TTC549 (cell line): ENCODE measurements around the gene GOLGA6L25.
"Not testable (repeated sequence)": the region's sequence is repeated elsewhere in the genome, so short reads cannot be mapped to it uniquely, and the experiment has no call there.

ENCODE experiments used
- FAIRE-seq: peaks from 2 replicates; lab custom pipeline; 2012; peaks lifted over from hg19 to GRCh38; lab: Jason Lieb, UNC

GOLGA6L25 gene, protein sequence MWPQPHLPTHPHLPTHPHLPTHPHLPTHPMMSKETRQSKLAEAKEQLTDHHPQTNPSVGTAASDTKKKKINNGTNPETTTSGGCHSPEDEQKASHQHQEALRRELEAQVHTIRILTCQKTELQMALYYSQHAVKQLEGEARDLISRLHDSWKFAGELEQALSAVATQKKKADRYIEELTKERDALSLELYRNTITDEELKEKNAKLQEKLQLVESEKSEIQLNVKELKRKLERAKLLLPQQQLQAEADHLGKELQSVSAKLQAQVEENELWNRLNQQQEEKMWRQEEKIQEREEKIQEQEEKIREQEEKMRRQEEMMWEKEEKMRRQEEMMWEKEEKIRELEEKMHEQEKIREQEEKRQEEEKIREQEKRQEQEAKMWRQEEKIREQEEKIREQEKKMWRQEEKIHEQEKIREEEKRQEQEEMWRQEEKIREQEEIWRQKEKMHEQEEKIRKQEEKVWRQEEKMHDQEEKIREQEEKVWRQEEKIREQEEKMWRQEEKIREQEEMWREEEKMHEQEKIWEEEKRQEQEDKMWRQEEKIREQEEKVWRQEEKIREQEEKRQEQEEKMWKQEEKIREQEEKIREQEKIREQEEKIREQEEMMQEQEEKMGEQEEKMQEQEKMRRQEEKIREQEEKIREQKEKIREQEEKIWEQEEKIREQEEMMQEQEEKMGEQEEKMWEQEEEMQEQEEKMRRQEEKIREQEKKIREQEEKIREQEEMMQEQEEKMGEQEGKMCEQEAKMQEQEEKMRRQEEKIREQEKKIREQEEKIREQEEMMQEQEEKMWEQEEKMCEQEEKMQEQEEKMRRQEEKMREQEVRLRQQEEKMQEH

DNA sequence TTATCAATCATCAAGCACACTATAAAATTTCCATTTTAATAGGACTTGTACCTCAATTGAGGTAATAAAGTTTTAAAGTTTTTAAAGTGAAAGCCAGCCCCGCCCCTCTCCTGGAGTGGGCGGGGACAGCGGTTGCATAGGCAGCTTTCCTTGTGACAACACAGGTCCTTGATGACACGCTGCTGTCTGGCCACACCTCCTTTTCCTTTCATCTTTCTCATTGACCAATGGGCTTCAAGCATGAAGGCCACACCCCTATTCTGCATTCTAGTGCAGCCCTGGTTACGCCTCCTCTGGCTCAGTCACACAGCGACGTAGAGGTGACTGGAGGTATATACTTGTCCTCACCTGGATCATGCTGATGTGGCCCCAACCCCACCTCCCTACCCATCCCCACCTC, at the start of gene GOLGA6L25:
Gene GOLGA6L25 (plus strand): TSS at position 301 of the 400 bp plus-strand sequence. CDS start 61 bp downstream, at position 362.
- not testable (repeated sequence) for FAIRE-seq

DNA sequence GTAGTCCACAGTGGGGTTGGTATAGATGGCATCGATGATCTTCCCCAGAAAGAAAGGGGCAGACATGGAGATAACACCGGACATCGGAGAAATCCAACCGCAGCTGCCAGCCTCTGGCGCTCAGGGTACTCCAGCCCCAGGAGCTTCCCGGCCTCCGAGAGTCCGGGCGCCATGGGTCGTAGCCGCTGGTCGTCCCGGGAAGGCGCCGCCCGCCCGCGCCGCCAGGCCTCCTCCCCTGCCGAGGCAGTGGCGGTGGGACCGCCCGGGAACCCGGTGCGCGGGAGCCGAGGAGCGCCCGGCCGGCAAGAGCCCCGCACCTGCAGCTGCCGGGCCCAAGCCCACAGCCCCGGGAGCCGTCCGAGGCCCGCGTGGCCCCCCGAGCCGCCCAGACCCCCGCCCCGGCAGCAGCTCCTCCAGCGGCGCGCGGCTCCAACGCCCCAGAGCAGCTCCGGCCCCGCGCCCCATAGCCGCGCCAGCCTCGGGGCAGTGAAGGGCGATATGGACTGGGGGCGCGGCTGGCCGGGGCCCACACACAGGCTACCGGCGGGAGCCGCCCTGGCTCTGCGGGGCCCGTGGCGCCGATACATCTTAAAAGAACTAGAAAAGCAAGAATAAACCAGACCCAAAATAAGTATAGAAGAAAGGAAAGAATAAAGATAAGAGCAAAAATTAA, 45.0 kb upstream of the GOLGA6L25 start:
- not testable (repeated sequence) for FAIRE-seq

DNA sequence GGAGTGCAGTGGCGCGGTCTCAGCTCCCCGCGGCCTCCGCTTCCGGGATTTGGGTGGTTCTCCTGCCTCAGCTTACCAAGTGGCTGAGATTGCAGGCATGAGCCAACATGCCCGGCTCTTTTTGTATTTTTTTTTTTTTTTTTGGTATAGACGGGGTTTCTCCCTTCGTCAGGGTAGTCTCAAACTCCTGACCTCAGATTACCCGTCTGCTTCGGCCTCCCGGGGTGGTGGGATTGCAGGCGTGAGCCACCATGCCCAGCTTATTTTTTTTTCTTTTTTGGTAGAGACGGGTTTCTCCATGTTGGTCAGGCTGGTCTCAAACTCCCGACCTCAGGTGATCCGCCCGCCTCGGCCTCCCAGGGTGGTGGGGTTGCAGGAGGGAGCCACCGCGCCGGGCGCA, 39.2 kb upstream of the GOLGA6L25 start:
- not testable (repeated sequence) for FAIRE-seq

DNA sequence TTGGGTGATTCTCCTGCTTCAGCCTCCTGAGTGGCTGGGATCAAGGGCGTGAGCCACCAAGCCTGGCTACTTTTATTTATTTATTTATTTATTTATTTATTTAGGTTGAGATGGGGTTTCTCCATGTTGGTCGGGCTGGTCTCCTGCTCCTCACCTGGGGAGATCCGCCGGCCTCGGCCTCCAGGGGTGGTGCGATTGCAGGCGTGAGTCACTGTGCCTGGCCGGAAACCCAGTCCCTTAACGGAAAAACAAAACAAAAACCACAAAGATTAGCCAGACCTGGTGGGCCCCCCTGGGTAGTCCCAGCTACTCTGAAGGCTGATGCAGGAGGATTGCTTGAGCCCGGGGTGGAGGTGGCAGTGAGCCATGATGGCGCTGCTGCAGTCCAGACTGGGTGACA, 38.2 kb upstream of the GOLGA6L25 start:
- FAIRE-seq = not testable (repeated sequence)

DNA sequence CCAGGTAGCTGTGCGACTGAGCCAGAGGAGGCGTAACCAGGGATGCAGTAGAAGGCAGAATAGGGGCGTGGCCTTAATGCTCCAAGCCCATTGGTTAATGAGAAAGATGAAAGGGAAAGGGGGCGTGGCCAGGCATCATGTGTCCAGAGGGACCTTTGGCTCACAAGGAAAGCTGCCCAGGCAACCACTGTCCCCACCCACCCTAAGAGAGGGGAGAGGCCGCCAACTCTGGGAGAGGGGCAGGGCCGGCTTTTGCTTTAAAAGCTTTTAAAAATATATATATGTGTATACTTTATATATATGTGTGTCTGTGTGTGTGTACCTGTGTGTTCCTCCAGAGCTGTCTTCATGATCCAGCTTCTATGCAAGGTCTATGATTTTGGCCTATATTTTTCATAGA, 20.4 kb upstream of the GOLGA6L25 start, which contains the start of gene GOLGA8G:
Gene GOLGA8G (minus strand): TSS at position 18 of the 400 bp plus-strand sequence. CDS start 62 bp downstream, outside the sequence.
- not testable (repeated sequence) for FAIRE-seq

DNA sequence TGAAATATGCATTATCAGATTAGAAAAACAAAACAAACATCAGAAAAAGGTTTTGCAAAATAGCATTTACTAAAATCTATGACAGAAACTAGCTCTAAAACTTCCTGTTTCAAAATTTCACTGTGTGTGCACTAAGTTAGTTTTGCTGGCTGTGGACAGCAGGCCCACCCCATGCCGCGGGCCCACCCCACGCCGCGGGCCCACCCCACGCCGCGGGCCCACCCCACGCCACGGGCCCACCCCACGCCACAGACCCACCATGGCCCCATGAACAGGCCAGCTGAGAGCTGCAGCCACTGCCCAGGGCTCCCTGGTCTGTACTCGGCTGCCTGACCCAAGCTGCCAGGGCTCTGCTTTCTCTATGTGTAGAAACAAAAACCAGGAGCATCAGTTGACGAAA, 20.0 kb downstream of the GOLGA6L25 start:
- FAIRE-seq = not testable (repeated sequence)

DNA sequence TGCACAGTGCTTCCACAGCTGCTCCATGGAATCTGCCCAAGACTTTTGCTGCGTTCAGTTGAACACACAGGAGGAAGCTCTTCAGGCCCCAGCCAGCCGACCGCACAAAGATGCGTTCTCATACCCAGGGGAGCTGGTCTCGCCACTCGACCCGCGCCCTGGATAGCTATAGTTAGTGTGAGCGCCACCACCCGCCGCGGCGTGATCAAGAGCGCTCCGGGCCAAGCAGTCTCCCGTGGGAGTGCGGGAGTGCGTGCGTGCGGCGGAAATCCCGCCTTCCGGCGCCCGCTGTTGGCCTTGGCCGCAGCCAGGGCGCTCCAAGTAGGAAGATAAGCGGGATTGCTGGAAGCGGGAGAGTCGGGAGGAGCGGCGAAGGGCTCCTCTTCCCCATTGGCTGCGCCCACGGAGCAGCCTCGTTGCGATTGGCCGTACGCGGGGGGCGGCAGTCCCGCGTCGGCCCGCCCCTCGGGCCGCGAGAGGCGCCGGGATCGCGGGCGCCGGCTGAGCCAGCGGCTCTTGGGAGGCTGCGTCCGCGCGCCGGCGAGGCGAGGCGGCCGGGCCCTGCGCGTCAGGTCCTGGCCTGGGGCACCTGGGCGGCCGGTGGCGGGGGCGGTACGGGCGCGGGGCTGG, 35.7 kb downstream of the GOLGA6L25 start:
- not testable (repeated sequence) for FAIRE-seq

DNA sequence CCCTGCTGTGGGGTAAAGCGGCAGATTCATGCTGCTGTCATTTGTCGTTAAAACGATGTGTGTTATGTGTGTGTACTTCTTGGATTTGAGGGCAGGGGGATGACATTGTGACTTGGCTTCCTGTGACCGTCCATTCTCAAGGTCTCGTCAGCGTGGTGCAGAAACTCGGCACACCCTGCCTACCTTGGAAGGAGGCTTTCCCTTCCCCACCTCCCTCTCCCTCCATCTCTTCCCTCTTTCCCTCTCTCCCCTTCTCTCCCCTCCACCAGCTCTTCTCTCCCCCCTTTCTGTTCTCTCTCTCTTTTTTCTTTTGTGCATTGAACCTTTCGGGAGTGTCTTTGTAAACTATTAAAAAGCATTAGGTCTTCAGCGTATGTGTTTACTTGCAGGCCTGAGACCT, 36.4 kb downstream of the GOLGA6L25 start:
- FAIRE-seq = not testable (repeated sequence)

DNA sequence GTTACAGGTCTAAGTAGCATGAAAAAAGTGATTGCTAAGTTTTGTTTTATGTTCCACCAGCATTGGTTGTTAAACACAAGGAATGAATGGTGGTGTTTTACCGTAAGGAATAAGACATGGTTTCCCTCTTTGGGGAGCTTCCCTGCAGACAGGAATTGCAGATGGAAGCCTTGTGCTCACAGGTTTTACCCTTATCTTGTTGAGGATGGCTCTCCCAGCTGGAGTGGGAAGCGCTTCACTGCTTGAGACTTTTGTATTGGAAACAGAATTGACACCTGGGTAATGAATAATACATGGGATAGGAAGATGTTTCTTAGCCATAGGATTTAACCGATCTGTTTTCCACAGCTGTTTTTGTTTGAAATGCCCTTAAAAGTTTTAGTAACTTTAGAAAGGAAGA, 39.0 kb downstream of the GOLGA6L25 start:
- FAIRE-seq = not testable (repeated sequence)

DNA sequence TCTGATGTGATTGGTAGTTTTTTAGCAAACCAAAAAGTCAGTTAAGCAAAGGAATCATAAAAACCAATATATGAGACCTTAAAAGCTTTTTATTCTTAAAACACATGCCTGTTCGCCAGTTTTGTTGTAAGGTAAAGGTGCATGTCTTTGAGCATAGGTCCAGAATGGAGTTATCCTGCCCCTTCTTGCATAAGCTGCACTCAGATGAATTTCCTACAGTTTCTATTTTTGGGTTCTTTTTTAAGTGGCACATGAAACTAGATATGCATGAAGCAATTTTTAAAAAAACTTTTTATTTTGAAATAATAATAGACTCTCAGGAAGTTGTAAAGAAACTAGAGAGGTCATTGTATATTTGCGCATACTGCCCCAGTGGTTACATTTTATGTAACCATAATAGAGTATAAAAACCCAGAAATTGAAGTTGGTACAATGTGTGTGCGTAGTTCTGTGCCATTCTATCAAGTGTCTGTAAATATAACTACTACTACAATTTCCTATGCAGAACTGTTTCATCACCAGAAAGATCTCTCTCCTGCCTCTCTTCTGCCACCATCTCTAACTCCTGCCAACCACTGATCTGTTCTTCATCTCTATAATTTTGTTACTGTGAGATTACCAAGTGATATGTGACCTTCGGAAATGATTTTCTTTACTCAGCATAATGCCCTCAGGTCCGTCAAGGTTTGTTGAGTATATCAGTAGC, 40.2 kb downstream of the GOLGA6L25 start:
- FAIRE-seq = not testable (repeated sequence)

DNA sequence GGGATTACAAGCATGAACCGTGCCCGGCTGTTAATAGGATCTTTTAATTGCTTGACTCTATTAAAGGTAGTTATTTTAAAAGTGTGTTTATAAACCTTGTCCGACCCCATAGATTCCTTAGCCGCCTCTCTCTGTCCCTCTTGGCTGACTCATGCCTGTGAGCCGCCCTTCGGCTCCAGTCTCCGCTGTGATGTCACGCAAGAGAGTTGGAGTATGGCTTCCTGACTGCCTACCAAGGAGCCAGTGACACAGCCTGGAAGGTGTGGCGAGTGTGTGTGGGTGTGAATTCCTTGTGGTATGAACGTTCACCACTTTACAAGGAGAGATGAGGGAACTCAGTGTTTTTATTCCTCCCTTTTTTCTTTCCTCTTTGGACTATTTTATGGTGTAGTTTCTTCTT, 44.1 kb downstream of the GOLGA6L25 start:
- FAIRE-seq = not testable (repeated sequence)

DNA sequence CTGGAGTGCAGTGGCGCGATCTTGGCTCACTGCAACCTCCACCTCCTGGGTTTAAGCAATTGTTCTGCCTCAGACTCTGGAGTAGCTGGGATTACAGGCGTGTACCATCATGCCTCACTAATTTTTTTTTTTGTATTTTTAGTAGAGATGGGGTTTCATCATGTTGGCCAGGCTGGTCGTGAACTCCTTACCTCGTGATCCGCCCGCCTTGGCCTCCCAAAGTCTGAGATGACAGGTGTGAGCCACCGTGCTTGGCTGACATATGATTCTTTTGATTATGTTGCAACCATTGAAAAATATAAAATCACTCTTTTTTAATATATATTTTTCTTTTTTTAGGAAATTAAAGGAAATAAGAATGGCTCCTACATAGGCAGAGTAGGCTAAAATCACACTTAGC, 44.8 kb downstream of the GOLGA6L25 start:
- FAIRE-seq = not testable (repeated sequence)

DNA sequence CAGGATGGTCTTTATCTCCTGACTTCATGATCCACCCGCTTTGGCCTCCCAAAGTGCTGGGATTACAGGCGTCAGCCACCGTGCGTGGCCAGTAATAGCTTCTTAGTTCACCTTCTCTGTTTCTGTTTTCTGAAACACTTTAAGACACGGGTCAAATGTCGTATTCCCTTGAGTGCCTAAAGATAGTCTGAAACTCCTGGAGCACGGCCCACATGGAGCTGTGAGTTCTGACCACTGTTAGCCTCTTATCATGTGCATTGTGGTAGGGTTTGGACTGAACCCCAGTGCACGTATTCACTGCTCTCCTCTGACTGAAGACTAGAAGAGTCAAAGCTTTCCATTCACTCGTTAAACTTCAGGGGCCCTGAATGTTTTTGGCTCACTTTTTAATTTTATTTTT, 48.8 kb downstream of the GOLGA6L25 start:
- not testable (repeated sequence) for FAIRE-seq
